Neuronal stem cell (in vitro differentiated cells): ENCODE measurements around the gene IFNAR2.

Experiments
- DNase-seq: peaks from one replicate; pipeline ENCODE4 v3.0.0-alpha.2; 2013; ENCODE audit warnings: low spot score
- H2AFZ ChIP-seq: one replicate; pipeline ENCODE4 v1.6.1; 2013; ENCODE audit warnings: mild to moderate bottlenecking, low read length, inconsistent platforms
- H2AK5ac ChIP-seq: 2 replicates; pipeline ENCODE4 v1.6.1; 2013; ENCODE audit warnings: low read depth, mild to moderate bottlenecking, inconsistent platforms, low read length, moderate library complexity, mixed read lengths
- H2BK120ac ChIP-seq: 2 replicates; pipeline ENCODE4 v1.6.1; 2013; ENCODE audit warnings: low read depth, mild to moderate bottlenecking, inconsistent platforms, low read length, moderate library complexity, mixed read lengths
- H2BK12ac ChIP-seq: one replicate; pipeline ENCODE4 v1.6.1; 2013; ENCODE audit warnings: low read length, inconsistent platforms
- H2BK15ac ChIP-seq: 2 replicates; pipeline ENCODE4 v1.6.1; 2013; ENCODE audit warnings: mild to moderate bottlenecking, low read length, inconsistent platforms, mixed read lengths
- H2BK5ac ChIP-seq: one replicate; pipeline ENCODE4 v1.6.1; 2013; ENCODE audit warnings: inconsistent platforms, mild to moderate bottlenecking, low read length, moderate library complexity
- H3K14ac ChIP-seq: one replicate; pipeline ENCODE4 v1.6.1; 2013; ENCODE audit warnings: low read length, inconsistent platforms
- H3K18ac ChIP-seq: 2 replicates; pipeline ENCODE4 v1.6.1; 2013; ENCODE audit warnings: low read length, inconsistent platforms
- H3K23ac ChIP-seq: 2 replicates; pipeline ENCODE4 v1.6.1; 2013; ENCODE audit warnings: low read depth, mild to moderate bottlenecking, mixed read lengths, low read length, inconsistent platforms; ENCODE audit not compliant: poor library complexity
- H3K27ac ChIP-seq: replicated peaks from 3 replicates; pipeline ENCODE4 v1.5.1; 2013; ENCODE audit warnings: low read length, inconsistent platforms
- H3K27me3 ChIP-seq, 3 experiments: 2 replicates each; pipeline ENCODE4 v1.6.1; 2013; ENCODE audit warnings: low read length in 3 of 3, mild to moderate bottlenecking in 2 of 3, inconsistent platforms in 1 of 3, low read depth in 1 of 3, mixed read lengths in 1 of 3, moderate library complexity in 1 of 3; ENCODE audit not compliant: control insufficient read depth in 3 of 3, insufficient read depth in 3 of 3
- H3K36me3 ChIP-seq, 2 donors: replicated peaks in 1 of 2; 2 replicates each; pipeline ENCODE4 v1.6.1; 2013; ENCODE audit warnings: low read length in 2 of 2; ENCODE audit not compliant: control insufficient read depth in 2 of 2, insufficient read depth in 2 of 2
- H3K4ac ChIP-seq: 2 replicates; pipeline ENCODE4 v1.6.1; 2013; ENCODE audit warnings: inconsistent platforms, mild to moderate bottlenecking, low read length, moderate library complexity
- H3K4me1 ChIP-seq, 2 donors: 1 replicate in 1 of 2; 2 replicates in 1 of 2; pipeline ENCODE4 v1.6.1; 2013; ENCODE audit warnings: low read length in 2 of 2, low read depth in 1 of 2; ENCODE audit not compliant: control insufficient read depth in 2 of 2, insufficient read depth in 1 of 2
- H3K4me2 ChIP-seq: one replicate; pipeline ENCODE4 v1.6.1; 2013; ENCODE audit warnings: mild to moderate bottlenecking, low read length, inconsistent platforms; ENCODE audit not compliant: insufficient read depth, poor library complexity, severe bottlenecking
- H3K4me3 ChIP-seq, 2 donors: 2 replicates each; pipeline ENCODE4 v1.5.1; 2013; ENCODE audit warnings: low read length in 2 of 2, mild to moderate bottlenecking in 2 of 2, inconsistent platforms in 1 of 2, moderate library complexity in 1 of 2
- H3K79me1 ChIP-seq: one replicate; pipeline ENCODE4 v1.6.1; 2013; ENCODE audit warnings: low read depth, mild to moderate bottlenecking, inconsistent platforms, low read length, moderate library complexity
- H3K9ac ChIP-seq: one replicate; pipeline ENCODE4 v1.6.1; 2013; ENCODE audit warnings: mild to moderate bottlenecking, low read depth, low read length, inconsistent platforms; ENCODE audit not compliant: poor library complexity
- H3K9me3 ChIP-seq, 2 donors: replicated peaks in 1 of 2; 2 replicates each; pipeline versions ENCODE3 to v1.6.1; 2013; ENCODE audit warnings: low read length in 2 of 2, mild to moderate bottlenecking in 2 of 2, inconsistent platforms in 1 of 2, low read depth in 1 of 2, mixed read lengths in 1 of 2, moderate library complexity in 1 of 2; ENCODE audit not compliant: control insufficient read depth in 2 of 2, insufficient read depth in 1 of 2
- H4K8ac ChIP-seq: one replicate; pipeline ENCODE4 v1.6.1; 2013; ENCODE audit warnings: low read depth, mild to moderate bottlenecking, inconsistent platforms, low read length, moderate library complexity
- H4K91ac ChIP-seq: one replicate; pipeline ENCODE4 v1.6.1; 2013; ENCODE audit warnings: low read length, low read depth, mild to moderate bottlenecking, inconsistent platforms; ENCODE audit not compliant: poor library complexity
- WGBS, 2 donors: extraction: QIAGEN DNeasy Blood & Tissue Kit; methylation state at CpG; one replicate each; pipeline ENCODE4 v1.1.7; 2013; ENCODE audit warnings: missing lambda C conversion rate in 2 of 2, mixed read lengths in 1 of 2; ENCODE audit not compliant: insufficient read length in 2 of 2, insufficient replicate concordance in 1 of 2; ENCODE audit errors: extremely low coverage in 2 of 2; 5-methylcytosine and 5-hydroxymethylcytosine counted together

The IFNAR2 gene

DNA sequence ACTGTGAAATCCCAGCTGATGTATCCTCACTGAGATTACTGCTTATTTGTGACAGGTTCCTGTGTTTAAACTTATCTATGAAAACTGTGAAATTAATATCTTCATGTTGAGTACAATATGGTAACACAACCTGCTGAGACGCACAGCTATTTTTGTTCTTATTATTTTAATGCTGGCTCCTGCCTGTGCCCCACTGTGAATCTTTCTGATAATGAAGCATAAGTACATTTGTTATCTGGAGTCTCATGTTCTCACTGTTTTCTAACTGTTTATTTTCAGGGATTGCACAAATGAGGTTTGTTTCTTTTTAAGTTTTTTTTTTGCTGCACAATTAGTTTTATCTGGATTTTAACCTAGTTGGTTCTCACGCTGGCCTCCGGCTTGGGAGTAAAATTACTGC, 39.9 kb upstream of the IFNAR2 start:
- no peak overlapping the region for H4K8ac ChIP-seq
- H2BK120ac ChIP-seq, result no peak overlapping the region
- no peak overlapping the region for H2AK5ac ChIP-seq
- H3K14ac ChIP-seq, result no peak overlapping the region
- no peaks in the 10 kb centered on the region for H3K36me3 ChIP-seq
- H3K23ac ChIP-seq, result no peak overlapping the region
- H3K4me3 ChIP-seq, result no peak overlapping the region
- H2BK12ac ChIP-seq, result no peak overlapping the region
- no peak overlapping the region for H4K91ac ChIP-seq
- H3K9me3 ChIP-seq, result peaks cover 0 to 3% of the 10 kb centered on the region in 2 donors
- DNase-seq, result no peak
- no peaks in the 10 kb centered on the region for H3K79me1 ChIP-seq
- no peak overlapping the region for H3K27ac ChIP-seq
- H2AFZ ChIP-seq, result no peak overlapping the region
- no peak overlapping the region for H2BK15ac ChIP-seq
- no peak overlapping the region for H2BK5ac ChIP-seq
- no peak overlapping the region for H3K9ac ChIP-seq
- no peaks in the 10 kb centered on the region for H3K4me1 ChIP-seq
- no peak overlapping the region for H3K18ac ChIP-seq
- WGBS, 2 donors, result no CpG with 5 or more reads among the region's 3 CpGs
- H3K4me2 ChIP-seq, result no peak overlapping the region
- no peak overlapping the region for H3K4ac ChIP-seq
- H3K27me3 ChIP-seq, result peaks cover 0 to 30% (median 0%) of the 10 kb centered on the region in 3 experiments

DNA sequence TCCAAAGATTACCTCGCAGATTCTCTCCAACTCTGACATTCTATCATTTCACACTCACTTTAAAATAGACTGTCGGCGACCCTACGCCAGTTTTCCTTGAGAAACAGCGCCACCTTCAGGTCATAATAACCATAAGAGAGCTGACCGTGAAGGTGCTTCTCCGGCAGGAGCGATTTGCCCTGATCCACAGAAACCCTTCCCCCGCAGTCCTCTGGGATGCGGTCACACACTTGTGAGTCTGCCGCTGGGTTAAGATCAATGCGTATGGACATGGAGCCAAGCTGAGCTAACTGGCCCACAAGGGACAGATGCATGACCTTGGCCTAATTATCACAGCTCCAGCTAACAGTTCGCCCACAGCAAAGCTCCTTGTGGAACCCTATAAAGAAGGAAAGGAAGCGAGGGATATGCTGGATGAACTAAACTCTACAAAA, 32.8 kb upstream of the IFNAR2 start:
- Histone ChIP-seq H4K91ac (no peak overlapping the region), H3K27me3 (peaks cover 0 to 18% (median 7%) of the 10 kb centered on the region in 3 experiments), H4K8ac (no peak overlapping the region), H3K23ac (no peak overlapping the region), H3K4ac (no peak overlapping the region), H2BK15ac (no peak overlapping the region), H3K14ac (no peak overlapping the region), H3K27ac (no peak overlapping the region), H2BK12ac (no peak overlapping the region), H3K9me3 (no peaks in the 10 kb centered on the region), H3K36me3 (no peaks in the 10 kb centered on the region), H2AK5ac (no peak overlapping the region), H3K79me1 (no peaks in the 10 kb centered on the region), H3K9ac (no peak overlapping the region), H2AFZ (peak overlapping the region; percentile 34), H3K4me1 (no peaks in the 10 kb centered on the region), H3K4me2 (no peak overlapping the region), H3K18ac (no peak overlapping the region), H2BK120ac (no peak overlapping the region), H2BK5ac (no peak overlapping the region), H3K4me3 (no peak overlapping the region)
- no CpG with 5 or more reads among the region's 14 CpGs for WGBS, 2 donors
- peak; percentile 78 for DNase-seq

DNA sequence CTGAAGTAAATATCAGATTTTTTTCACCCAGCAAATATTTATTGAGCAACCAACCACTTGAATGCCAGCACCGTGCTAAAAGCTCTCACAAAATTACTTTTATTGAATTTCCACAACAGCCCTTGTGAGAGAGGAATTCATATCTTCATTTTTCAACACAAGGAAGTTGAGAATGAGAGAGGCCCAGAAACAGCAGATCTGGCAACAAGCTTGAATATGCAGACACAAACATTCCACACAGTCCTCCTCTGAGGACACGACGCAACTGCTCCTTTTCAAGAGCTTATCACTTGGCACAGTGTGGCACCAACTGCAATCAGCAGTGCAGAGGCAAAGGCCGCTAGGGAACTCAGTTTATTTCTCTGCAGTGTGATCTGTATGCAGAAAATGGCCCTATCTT, 32.2 kb upstream of the IFNAR2 start:
- no peak overlapping the region for H4K91ac ChIP-seq
- H3K4me3 ChIP-seq, result no peak overlapping the region
- H3K27me3 ChIP-seq, result peaks cover 0 to 18% (median 7%) of the 10 kb centered on the region in 3 experiments
- H3K9me3 ChIP-seq, result no peaks in the 10 kb centered on the region
- no peak overlapping the region for H2AK5ac ChIP-seq
- no peak overlapping the region for H3K27ac ChIP-seq
- WGBS, 2 donors, result no CpG with 5 or more reads among the region's 4 CpGs
- H3K4me2 ChIP-seq, result no peak overlapping the region
- no peak overlapping the region for H3K14ac ChIP-seq
- H3K4ac ChIP-seq, result no peak overlapping the region
- no peak overlapping the region for H2AFZ ChIP-seq
- H3K9ac ChIP-seq, result no peak overlapping the region
- H3K79me1 ChIP-seq, result no peaks in the 10 kb centered on the region
- H2BK12ac ChIP-seq, result no peak overlapping the region
- no peak overlapping the region for H2BK120ac ChIP-seq
- no peak overlapping the region for H4K8ac ChIP-seq
- H2BK5ac ChIP-seq, result no peak overlapping the region
- no peak overlapping the region for H3K18ac ChIP-seq
- H3K36me3 ChIP-seq, result no peaks in the 10 kb centered on the region
- no peak for DNase-seq
- no peak overlapping the region for H2BK15ac ChIP-seq
- no peak overlapping the region for H3K23ac ChIP-seq
- no peaks in the 10 kb centered on the region for H3K4me1 ChIP-seq

DNA sequence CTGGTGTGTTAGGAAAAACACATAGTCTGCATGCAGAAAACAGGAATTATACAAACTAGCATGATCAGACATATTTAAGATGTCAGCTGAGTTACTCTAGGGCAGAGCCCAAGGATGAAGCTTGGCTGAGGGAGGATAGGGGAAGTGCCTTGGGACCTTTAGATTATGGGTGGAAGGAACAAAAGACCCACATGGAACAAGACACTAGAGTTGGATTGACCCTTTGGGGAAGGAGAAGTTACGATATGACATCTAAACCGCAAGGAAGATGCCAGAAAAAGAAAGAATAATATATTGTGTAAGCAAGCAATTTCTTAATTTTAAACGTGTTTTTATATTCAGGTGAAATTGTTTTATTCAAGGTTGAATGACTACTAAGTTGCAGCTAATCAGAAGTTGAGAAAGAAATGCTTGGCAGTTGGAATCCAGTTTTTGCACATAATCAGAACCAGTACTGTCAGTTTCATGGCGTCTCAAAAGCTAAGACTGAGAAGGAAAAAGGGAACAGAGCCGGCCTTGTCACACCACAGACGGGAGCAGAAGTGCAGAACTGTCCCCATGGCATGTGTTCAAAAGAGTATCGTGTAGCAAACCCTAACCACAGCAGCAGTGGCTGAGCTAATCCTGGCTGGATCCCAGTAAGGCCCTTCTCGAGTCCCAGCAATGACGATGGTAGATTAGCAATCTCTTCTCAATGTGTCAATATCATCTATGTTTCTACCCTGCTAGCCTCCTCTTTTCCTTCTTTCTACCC, 31.2 kb upstream of the IFNAR2 start:
- Histone ChIP-seq H3K4me3 (no peak overlapping the region), H3K18ac (no peak overlapping the region), H2BK12ac (no peak overlapping the region), H4K91ac (no peak overlapping the region), H2AK5ac (no peak overlapping the region), H3K4ac (no peak overlapping the region), H2BK15ac (no peak overlapping the region), H2BK5ac (no peak overlapping the region), H3K23ac (no peak overlapping the region), H3K4me2 (no peak overlapping the region), H2BK120ac (no peak overlapping the region), H2AFZ (no peak overlapping the region), H3K4me1 (peaks cover 1 to 2% of the 10 kb centered on the region in 2 donors), H3K27me3 (peaks cover 0 to 18% (median 7%) of the 10 kb centered on the region in 3 experiments), H4K8ac (no peak overlapping the region), H3K9ac (no peak overlapping the region), H3K9me3 (no peaks in the 10 kb centered on the region), H3K14ac (no peak overlapping the region), H3K79me1 (no peaks in the 10 kb centered on the region), H3K36me3 (no peaks in the 10 kb centered on the region), H3K27ac (no peak overlapping the region)
- no peak for DNase-seq
- WGBS, 2 donors, result no CpG with 5 or more reads among the region's 9 CpGs
